GM12878 (cell line): Measurements from ENCODE around the gene NOM1. TPM values are rescaled to one million over a fixed set of nuclear protein-coding genes. Genes with fewer than 3 reads are reported as not detected.
A peak's percentile ranks its signal among the peaks of the same experiment; 100 is the strongest.

Experiments
- EZH2 ChIP-seq: IDR thresholded peaks from 2 replicates; pipeline ENCODE4 v1.6.1; 2012; ENCODE audit warnings: low read depth, mild to moderate bottlenecking, control low read depth, inconsistent platforms, low read length, borderline replicate concordance; ENCODE audit not compliant: control insufficient read depth
- GABPA ChIP-seq: IDR thresholded peaks from 2 replicates; pipeline ENCODE4 v1.6.1; 2014; ENCODE audit warnings: antibody characterized with exemption, low read depth, mild to moderate bottlenecking, inconsistent platforms
- GATAD2B ChIP-seq: fragments of 450-650 bp; conservative IDR thresholded peaks from 2 replicates; pipeline ENCODE4 v1.6.1; 2017; ENCODE audit warnings: low read depth, mild to moderate bottlenecking, moderate library complexity
- NFIC ChIP-seq: IDR thresholded peaks from 2 replicates; pipeline ENCODE4 v1.6.1; 2012; ENCODE audit warnings: low read depth, mild to moderate bottlenecking, inconsistent platforms, low read length, moderate library complexity
- NR2C2 ChIP-seq: IDR thresholded peaks from 2 replicates; pipeline ENCODE4 v1.6.1; 2011; ENCODE audit warnings: borderline replicate concordance, low read depth; ENCODE audit not compliant: control insufficient read depth, insufficient read length
- POLR2A ChIP-seq: IDR thresholded peaks from 2 replicates; pipeline ENCODE4 v1.6.1; 2011; ENCODE audit warnings: low read depth, mild to moderate bottlenecking, low read length
- STAT1 ChIP-seq: fragments of 450-650 bp; conservative IDR thresholded peaks from 2 replicates; pipeline ENCODE4 v1.6.1; 2014; ENCODE audit warnings: antibody characterized with exemption, mild to moderate bottlenecking
- TCF7 ChIP-seq: IDR thresholded peaks from 2 replicates; pipeline ENCODE4 v1.6.1; 2014; ENCODE audit warnings: antibody characterized with exemption, borderline replicate concordance
- USF1 ChIP-seq: IDR thresholded peaks from 2 replicates; pipeline ENCODE4 v1.6.1; 2011; ENCODE audit warnings: borderline replicate concordance, low read depth, mild to moderate bottlenecking, moderate library complexity, mixed read lengths, low read length; ENCODE audit not compliant: insufficient read depth; ENCODE audit errors: extremely low read length
- polyA plus RNA-seq, 11 experiments: library from polyadenylated mRNA; depleted of rRNA in 4 of 11; unstranded in 6 of 11; stranded (reverse) in 5 of 11; fragments of >200 nt; fragmentation: Nextera tagmentation in 4 of 11; fragmentation: Illumina TruSeq in 1 of 11; extraction: Ambion mirVana in 4 of 11; extraction: Trizol in 1 of 11; gene quantifications; 1 replicate in 1 of 11; 2 replicates in 10 of 11; pipeline versions ENCODE4 v1.2.1 to v1.2.3, GENCODE V29; 2011 to 2016; ENCODE audit warnings: inconsistent platforms in 2 of 11, missing spikeins in 2 of 11, low read depth in 1 of 11
- total RNA-seq, 4 experiments: library from RNA; depleted of rRNA in 3 of 4; stranded (reverse); fragments of >200 nt in 3 of 4; fragmentation: Illumina TruSeq in 1 of 4; extraction: Trizol in 1 of 4; gene quantifications; 2 replicates each; pipeline versions ENCODE4 v1.2.1 to v1.2.3, GENCODE V29; 2013 to 2021
- TF ChIP-seq, protein P1 (sequence below): fragments of 150-350 bp; IDR thresholded peaks from 2 replicates; pipeline ENCODE4 v1.6.1; 2014; ENCODE audit warnings: mild to moderate bottlenecking, low read depth, low read length

NOM1 gene
- total and polyA plus RNA-seq, 10 of the 15 experiments (the other 5 are each of a cell fraction or from before 2014, with no cell fraction given) = 2.9 to 21.3 (median 17.8) TPM

- TF ChIP-seq GATAD2B (no peak), STAT1 (no peak), POLR2A (no peak), NFIC (no peak), EZH2 (no peak), NR2C2 (no peak), USF1 (no peak), TCF7 (no peak), GABPA (peak; percentile 58; the same call in 1 of the 2 replicates)
- TF ChIP-seq, protein P1, sequence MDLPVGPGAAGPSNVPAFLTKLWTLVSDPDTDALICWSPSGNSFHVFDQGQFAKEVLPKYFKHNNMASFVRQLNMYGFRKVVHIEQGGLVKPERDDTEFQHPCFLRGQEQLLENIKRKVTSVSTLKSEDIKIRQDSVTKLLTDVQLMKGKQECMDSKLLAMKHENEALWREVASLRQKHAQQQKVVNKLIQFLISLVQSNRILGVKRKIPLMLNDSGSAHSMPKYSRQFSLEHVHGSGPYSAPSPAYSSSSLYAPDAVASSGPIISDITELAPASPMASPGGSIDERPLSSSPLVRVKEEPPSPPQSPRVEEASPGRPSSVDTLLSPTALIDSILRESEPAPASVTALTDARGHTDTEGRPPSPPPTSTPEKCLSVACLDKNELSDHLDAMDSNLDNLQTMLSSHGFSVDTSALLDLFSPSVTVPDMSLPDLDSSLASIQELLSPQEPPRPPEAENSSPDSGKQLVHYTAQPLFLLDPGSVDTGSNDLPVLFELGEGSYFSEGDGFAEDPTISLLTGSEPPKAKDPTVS = no peak
- TF ChIP-seq, all 136 proteins: peak for 2
These were observed 69.6 kb downstream of the NOM1 start (continued) for GRCh38 chr7:157018997-157019608.
